Measurements from ENCODE around the gene ZNF521.
"Not testable (repeated sequence)": the region's sequence is repeated elsewhere in the genome, so short reads cannot be mapped to it uniquely, and the experiment has no call there.

Gene ZNF521

GRCh38 chr18:25274926-25275325 lies 77.0 kb downstream of the ZNF521 start:
- in situ Hi-C loops (cut with MboI; ENCODE audit: low pct_unique_long_range_greater_than_20kb, low sequenced_read_pairs, unreplicated experiment): no loop called here
- DNase-seq (ENCODE audit: low spot score): no peak
- no peak for TF ChIP-seq CTCF (IDR thresholded peaks at IDR 0.05; ENCODE audit: extremely low read depth, insufficient read depth, missing control alignments)

- in situ Hi-C loops (cut with MboI; ENCODE audit: low pct_unique_long_range_greater_than_20kb, low sequenced_read_pairs, unreplicated experiment): not testable (repeated sequence)
Observed at GRCh38 chr18:25266931-25267527, 84.9 kb downstream of the ZNF521 start.

GRCh38 chr18:25262920-25263319 lies 89.0 kb downstream of the ZNF521 start:
- in situ Hi-C loops (cut with MboI; ENCODE audit: low pct_unique_long_range_greater_than_20kb, low sequenced_read_pairs, unreplicated experiment): no loop called here
- TF ChIP-seq CTCF (IDR thresholded peaks at IDR 0.05; ENCODE audit: extremely low read depth, insufficient read depth, missing control alignments): no peak
- no peak for DNase-seq (ENCODE audit: low spot score)

More at GRCh38 chr18:25266931-25267527, 84.9 kb downstream of the ZNF521 start:
- not testable (repeated sequence) for DNase-seq (ENCODE audit: low spot score)

- DNase-seq (ENCODE audit: low spot score): no peak
- no peak for TF ChIP-seq CTCF (IDR thresholded peaks at IDR 0.05; ENCODE audit: extremely low read depth, insufficient read depth, missing control alignments)
- in situ Hi-C loops (cut with MboI; ENCODE audit: low pct_unique_long_range_greater_than_20kb, low sequenced_read_pairs, unreplicated experiment): no loop called here
Observed at GRCh38 chr18:25261768-25262167, 90.2 kb downstream of the ZNF521 start.

GRCh38 chr18:25256439-25256838 lies 95.5 kb downstream of the ZNF521 start:
- no peak for TF ChIP-seq CTCF (IDR thresholded peaks at IDR 0.05; ENCODE audit: extremely low read depth, insufficient read depth, missing control alignments)
- in situ Hi-C loops (cut with MboI; ENCODE audit: low pct_unique_long_range_greater_than_20kb, low sequenced_read_pairs, unreplicated experiment): no loop called here
- DNase-seq (ENCODE audit: low spot score): no peak

GRCh38 chr18:25253779-25254178 lies 98.2 kb downstream of the ZNF521 start:
- no peak for DNase-seq (ENCODE audit: low spot score)
- TF ChIP-seq CTCF (IDR thresholded peaks at IDR 0.05; ENCODE audit: extremely low read depth, insufficient read depth, missing control alignments): no peak
- in situ Hi-C loops (cut with MboI; ENCODE audit: low pct_unique_long_range_greater_than_20kb, low sequenced_read_pairs, unreplicated experiment): no loop called here

- in situ Hi-C loops (cut with MboI; ENCODE audit: low pct_unique_long_range_greater_than_20kb, low sequenced_read_pairs, unreplicated experiment): no loop called here
- no peak for DNase-seq (ENCODE audit: low spot score)
- no peak for TF ChIP-seq CTCF (IDR thresholded peaks at IDR 0.05; ENCODE audit: extremely low read depth, insufficient read depth, missing control alignments)
Observed at GRCh38 chr18:25253136-25253535, 98.8 kb downstream of the ZNF521 start.
